WTC11 (cell line): Measurements from ENCODE around the gene ABR. TPM values are rescaled to one million over a fixed set of nuclear protein-coding genes. Genes with fewer than 3 reads are reported as not detected.

ENCODE experiments used
- ATAC-seq: fragments of 200-7000 bp; cut with Tn5 transposase; 2 replicates; pipeline ENCODE4 v1.10.0; 2021; ENCODE audit warnings: mild to moderate bottlenecking, moderate library complexity
- CTCF ChIA-PET: fragments of 300-600 bp; sonication (Branson Sonifier 250); formaldehyde crosslinking; loops from one replicate; lab custom pipeline; 2021; ENCODE audit warnings: antibody characterized with exemption; lab: Charles Lee
- POLR2A ChIA-PET: fragments of 350-600 bp; sonication (Branson Sonifier 250); formaldehyde crosslinking; loops from one replicate; lab custom pipeline; 2021; ENCODE audit warnings: antibody characterized with exemption; lab: Charles Lee
- DNase-seq: peaks from one replicate; pipeline ENCODE4 v3.0.0; 2021; ENCODE audit warnings: low spot score
- H3K27ac Mint-ChIP-seq: 2 replicates; pipeline ENCODE4 v1.8.0; 2021; ENCODE audit warnings: mixed read lengths
- H3K27me3 Mint-ChIP-seq: 2 replicates; pipeline ENCODE4 v1.8.0; 2021; ENCODE audit warnings: low read depth, mild to moderate bottlenecking, moderate library complexity, mixed read lengths
- H3K36me3 Mint-ChIP-seq: 2 replicates; pipeline ENCODE4 v1.8.0; 2021; ENCODE audit warnings: mixed read lengths
- H3K4me1 Mint-ChIP-seq: 2 replicates; pipeline ENCODE4 v1.8.0; 2022; ENCODE audit warnings: mixed read lengths
- H3K4me3 Mint-ChIP-seq: 2 replicates; pipeline ENCODE4 v1.8.0; 2021; ENCODE audit warnings: mild to moderate bottlenecking, moderate library complexity, mixed read lengths
- H3K9me3 Mint-ChIP-seq: 2 replicates; pipeline ENCODE4 v1.8.0; 2021; ENCODE audit warnings: mixed read lengths
- AFF4 ChIP-seq: sonication (generic); formaldehyde crosslinking; IDR thresholded peaks from 2 replicates; pipeline ENCODE4 v1.8.1; 2023; ENCODE audit warnings: mild to moderate bottlenecking, missing genetic modification reagents, borderline replicate concordance
- ATF6 ChIP-seq: sonication (generic); formaldehyde crosslinking; IDR thresholded peaks from 2 replicates; pipeline ENCODE4 v1.8.1; 2023; ENCODE audit warnings: mild to moderate bottlenecking, missing genetic modification reagents
- EMX1 ChIP-seq: fragments of 250-450 bp; sonication (Bioruptor Pico); IDR thresholded peaks from 2 replicates; pipeline ENCODE4 v1.8.0; 2021; ENCODE audit warnings: mild to moderate bottlenecking
- GTF2I ChIP-seq: fragments of 250-450 bp; sonication (Bioruptor Pico); conservative IDR thresholded peaks from 2 replicates; pipeline ENCODE4 v1.4.0; 2021; ENCODE audit warnings: mild to moderate bottlenecking
- JAZF1 ChIP-seq: fragments of 250-450 bp; sonication (Bioruptor Pico); IDR thresholded peaks from 2 replicates; pipeline ENCODE4 v1.9.0; 2021; ENCODE audit warnings: moderate library complexity, mild to moderate bottlenecking, inconsistent platforms
- NFYB ChIP-seq: sonication (generic); formaldehyde crosslinking; conservative IDR thresholded peaks from 2 replicates; pipeline ENCODE4 v1.8.0; 2022; ENCODE audit warnings: low read depth, missing genetic modification reagents
- NR2C2 ChIP-seq: sonication (generic); formaldehyde crosslinking; IDR thresholded peaks from 2 replicates; pipeline ENCODE4 v1.8.0; 2022; ENCODE audit warnings: mild to moderate bottlenecking, missing genetic modification reagents
- SMAD3 ChIP-seq: sonication (generic); formaldehyde crosslinking; IDR thresholded peaks from 2 replicates; pipeline ENCODE4 v1.8.0; 2022; ENCODE audit warnings: missing genetic modification reagents, mild to moderate bottlenecking, borderline replicate concordance
- SP1 ChIP-seq: sonication (generic); formaldehyde crosslinking; conservative IDR thresholded peaks from 2 replicates; pipeline ENCODE4 v1.8.1; 2022; ENCODE audit warnings: missing genetic modification reagents
- ZBTB43 ChIP-seq: sonication (generic); formaldehyde crosslinking; IDR thresholded peaks from 2 replicates; pipeline ENCODE4 v1.8.1; 2023; ENCODE audit warnings: mild to moderate bottlenecking, missing genetic modification reagents
- ZNF232 ChIP-seq: sonication (generic); formaldehyde crosslinking; IDR thresholded peaks from 2 replicates; pipeline ENCODE4 v1.8.0; 2022; ENCODE audit warnings: mild to moderate bottlenecking, missing genetic modification reagents
- ZNF317 ChIP-seq: sonication (generic); formaldehyde crosslinking; IDR thresholded peaks from 2 replicates; pipeline ENCODE4 v1.8.1; 2023; ENCODE audit warnings: low read depth, mild to moderate bottlenecking, moderate library complexity, missing genetic modification reagents, borderline replicate concordance
- ZNF512 ChIP-seq: sonication (generic); formaldehyde crosslinking; IDR thresholded peaks from 2 replicates; pipeline ENCODE4 v1.8.1; 2022; ENCODE audit warnings: missing genetic modification reagents, borderline replicate concordance
- ZNF671 ChIP-seq: fragments of 250-450 bp; sonication (Bioruptor Pico); IDR thresholded peaks from 2 replicates; pipeline ENCODE4 v1.8.0; 2021; ENCODE audit warnings: mild to moderate bottlenecking
- ZSCAN18 ChIP-seq: fragments of 250-450 bp; sonication (Bioruptor Pico); IDR thresholded peaks from 2 replicates; pipeline ENCODE4 v2.1.2; 2022; ENCODE audit warnings: mild to moderate bottlenecking, moderate library complexity
- total RNA-seq: library from RNA; stranded (reverse); gene quantifications from 3 replicates; pipeline ENCODE4 v1.2.3, GENCODE V29; 2021
- TF ChIP-seq, protein P1 (sequence below): sonication (generic); formaldehyde crosslinking; IDR thresholded peaks from 2 replicates; pipeline ENCODE4 v1.8.1; 2022; ENCODE audit warnings: low read depth, mild to moderate bottlenecking, moderate library complexity, missing genetic modification reagents, borderline replicate concordance
- TF ChIP-seq, protein P2 (sequence below): sonication (generic); formaldehyde crosslinking; conservative IDR thresholded peaks from 2 replicates; pipeline ENCODE4 v1.8.1; 2022; ENCODE audit warnings: mild to moderate bottlenecking, missing genetic modification reagents
- TF ChIP-seq, protein P3 (sequence below): fragments of 250-450 bp; sonication (Bioruptor Pico); IDR thresholded peaks from 2 replicates; pipeline ENCODE4 v1.9.0; 2021; ENCODE audit warnings: mild to moderate bottlenecking

The ABR gene
- total RNA-seq, 1 experiment from 2014 or later: 38.0 TPM

DNA sequence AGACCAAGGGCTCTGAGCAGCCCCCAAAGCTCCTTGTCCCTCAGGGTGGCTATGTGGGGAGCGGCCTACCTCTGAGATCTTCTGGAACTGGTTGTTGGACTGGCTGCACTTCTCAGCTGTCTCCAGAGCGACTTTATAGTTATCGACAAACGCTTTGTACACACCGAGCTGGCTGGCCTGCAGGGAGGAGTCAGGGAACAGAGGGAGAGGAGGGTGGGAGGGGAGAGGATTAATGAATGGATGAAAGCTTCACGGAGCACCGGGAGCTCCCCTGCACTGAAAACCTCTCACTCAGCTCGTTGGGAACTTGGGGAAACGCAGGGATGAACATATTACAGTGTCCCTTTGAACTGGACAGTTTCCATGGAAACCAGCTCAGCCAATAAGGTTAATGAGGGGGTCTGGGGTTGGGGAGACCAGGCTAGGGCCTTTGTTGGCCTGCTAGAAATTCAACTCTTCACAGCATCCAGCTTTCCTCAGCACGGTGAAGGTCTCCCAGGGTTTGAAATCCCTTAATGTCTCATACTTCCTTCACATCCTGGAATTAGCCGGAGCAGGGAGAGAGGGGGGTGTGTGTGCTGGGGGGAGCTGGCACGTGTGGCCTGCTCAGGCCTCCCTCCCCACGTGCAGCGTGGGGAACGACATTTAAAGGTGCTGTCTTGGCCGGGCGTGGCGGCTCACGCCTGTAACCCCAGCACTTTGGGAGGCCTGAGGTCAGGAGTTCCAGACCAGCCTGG lies 96.2 kb downstream of the ABR start:
- Mint-ChIP-seq H3K36me3 (no peaks in the 10 kb centered on the region; the same call in 1 of the 2 replicates), H3K4me3 (no peak overlapping the region), H3K9me3 (no peaks in the 10 kb centered on the region), H3K4me1 (peaks cover 6% of the 10 kb centered on the region), H3K27ac (no peak overlapping the region; the same call in 1 of the 2 replicates), H3K27me3 (peaks cover 8% of the 10 kb centered on the region)
- ChIA-PET POLR2A (interaction anchor here (1.0 kb wide), 1 partner anchor 13 kb away, joined by 3 read pairs; no protein-coding TSS in a partner anchor), CTCF (interaction anchor here (1.1 to 2.6 kb wide), 3 partner anchors 25 to 39 kb away, joined by 4 to 7 read pairs (median 6); no protein-coding TSS in a partner anchor)
- DNase-seq (no peak), ATAC-seq (no peak)
- no peak for TF ChIP-seq NFYB (CRISPR knock-in tag)
- TF ChIP-seq SMAD3 (CRISPR knock-in tag): no peak
- TF ChIP-seq JAZF1: no peak

DNA sequence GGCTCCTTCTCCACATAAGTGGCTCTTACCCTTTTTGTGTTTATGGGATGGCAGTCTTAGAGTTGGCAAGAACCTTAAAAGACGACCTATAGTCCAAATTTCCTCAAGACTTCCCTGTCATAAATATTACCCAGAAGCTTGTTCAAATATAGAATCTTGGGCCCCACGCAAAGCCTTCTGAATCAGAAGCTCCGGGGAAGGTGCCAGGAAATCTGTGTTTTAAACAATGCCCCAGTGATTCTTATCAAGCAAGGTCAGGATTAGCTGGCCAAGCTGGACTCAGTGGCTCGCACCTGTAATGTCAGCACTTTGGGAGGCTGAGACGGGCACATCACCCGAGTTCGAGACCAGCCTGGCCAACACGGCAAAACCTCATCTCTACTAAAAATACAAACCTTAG lies 97.2 kb downstream of the ABR start:
- Mint-ChIP-seq H3K9me3 (no peaks in the 10 kb centered on the region), H3K36me3 (no peaks in the 10 kb centered on the region; the same call in 1 of the 2 replicates), H3K27ac (no peak overlapping the region), H3K27me3 (peaks cover 15% of the 10 kb centered on the region), H3K4me1 (peaks cover 13% of the 10 kb centered on the region), H3K4me3 (no peak overlapping the region)
- ChIA-PET POLR2A (no interaction called here), CTCF (interaction anchor here (2.3 to 2.6 kb wide), 2 partner anchors 27 to 40 kb away, joined by 6 to 7 read pairs; no protein-coding TSS in a partner anchor)
- ATAC-seq: no peak
- no peak for DNase-seq
- no peak for TF ChIP-seq ZNF512 (CRISPR knock-in tag)
- TF ChIP-seq ZNF671 (CRISPR knock-in tag): no peak
- TF ChIP-seq, protein P1, sequence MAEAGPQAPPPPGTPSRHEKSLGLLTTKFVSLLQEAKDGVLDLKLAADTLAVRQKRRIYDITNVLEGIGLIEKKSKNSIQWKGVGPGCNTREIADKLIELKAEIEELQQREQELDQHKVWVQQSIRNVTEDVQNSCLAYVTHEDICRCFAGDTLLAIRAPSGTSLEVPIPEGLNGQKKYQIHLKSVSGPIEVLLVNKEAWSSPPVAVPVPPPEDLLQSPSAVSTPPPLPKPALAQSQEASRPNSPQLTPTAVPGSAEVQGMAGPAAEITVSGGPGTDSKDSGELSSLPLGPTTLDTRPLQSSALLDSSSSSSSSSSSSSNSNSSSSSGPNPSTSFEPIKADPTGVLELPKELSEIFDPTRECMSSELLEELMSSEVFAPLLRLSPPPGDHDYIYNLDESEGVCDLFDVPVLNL: no peak
- no peak for TF ChIP-seq SP1 (CRISPR knock-in tag)
- TF ChIP-seq ZNF232 (CRISPR knock-in tag): no peak
- no peak for TF ChIP-seq ZBTB43 (CRISPR knock-in tag)
- TF ChIP-seq ATF6 (CRISPR knock-in tag): no peak
- no peak for TF ChIP-seq AFF4
- TF ChIP-seq ZSCAN18: no peak
- no peak for TF ChIP-seq GTF2I
- TF ChIP-seq EMX1 (CRISPR knock-in tag): no peak
- no peak for TF ChIP-seq SMAD3 (CRISPR knock-in tag)
- no peak for TF ChIP-seq ZNF317 (CRISPR knock-in tag)
- TF ChIP-seq, protein P2, sequence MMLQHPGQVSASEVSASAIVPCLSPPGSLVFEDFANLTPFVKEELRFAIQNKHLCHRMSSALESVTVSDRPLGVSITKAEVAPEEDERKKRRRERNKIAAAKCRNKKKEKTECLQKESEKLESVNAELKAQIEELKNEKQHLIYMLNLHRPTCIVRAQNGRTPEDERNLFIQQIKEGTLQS (CRISPR knock-in tag): no peak
- TF ChIP-seq, protein P3, sequence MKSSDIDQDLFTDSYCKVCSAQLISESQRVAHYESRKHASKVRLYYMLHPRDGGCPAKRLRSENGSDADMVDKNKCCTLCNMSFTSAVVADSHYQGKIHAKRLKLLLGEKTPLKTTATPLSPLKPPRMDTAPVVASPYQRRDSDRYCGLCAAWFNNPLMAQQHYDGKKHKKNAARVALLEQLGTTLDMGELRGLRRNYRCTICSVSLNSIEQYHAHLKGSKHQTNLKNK (CRISPR knock-in tag): no peak
- TF ChIP-seq NR2C2: no peak
